Measurements from ENCODE around the gene UNK. TPM values are rescaled to one million over a fixed set of nuclear protein-coding genes. Genes with fewer than 3 reads are reported as not detected.
"Not testable (repeated sequence)": the region's sequence is repeated elsewhere in the genome, so short reads cannot be mapped to it uniquely, and the experiment has no call there.

Gene UNK
- total and polyA plus RNA-seq, 8 donors: 3.5 to 102 (median 19.5) TPM

GRCh38 chr17:75861927-75862317 lies 77.3 kb downstream of the UNK start:
- Histone ChIP-seq H3K4me1 (peaks cover 5 to 47% (median 19%) of the 10 kb centered on the region in 4 donors), H3K9me3 (no peaks in the 10 kb centered on the region), H3K4me3 (no peak overlapping the region), H3K27me3 (no peaks in the 10 kb centered on the region), H3K27ac (peak overlapping the region in 4 of 5 donors; percentile 7 to 64 (median 38)), H3K36me3 (no peaks in the 10 kb centered on the region)
- intact Hi-C loops (cut with DNase I; ENCODE audit: low total_unique reads): no loop called here
- DNase-seq: no peak
- WGBS, 5 donors: 71 to 83% (median 79%) methylated on average over 9 of the region's 9 CpGs
- TF ChIP-seq POLR2AphosphoS5 (IDR thresholded peaks at IDR 0.05) (peak in 2 of 3 donors; percentile 36 to 45), EP300 (IDR thresholded peaks at IDR 0.05) (no peak), POLR2A (IDR thresholded peaks at IDR 0.05) (no peak), CTCF (IDR thresholded peaks at IDR 0.05) (no peak)

DNA sequence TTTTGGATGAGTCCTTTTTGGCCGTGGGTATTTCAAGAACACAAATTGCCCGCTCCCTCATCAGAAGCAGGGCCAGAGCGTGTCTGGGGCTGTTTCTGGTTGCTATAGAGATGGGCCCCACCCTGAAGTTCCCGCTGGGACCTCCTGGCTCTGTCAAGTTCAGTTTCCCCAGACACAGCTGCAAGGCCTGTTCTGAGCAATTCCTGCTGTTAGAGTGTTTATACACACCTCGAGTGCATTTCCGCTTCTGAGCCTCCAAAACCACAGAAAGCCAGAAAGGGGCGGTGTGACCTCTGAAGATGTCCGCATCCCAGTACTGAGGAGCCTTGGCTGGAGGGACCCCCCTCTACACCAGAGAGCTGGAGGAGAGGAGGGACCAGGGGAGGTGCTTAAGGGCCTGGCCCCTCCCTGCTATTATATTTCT lies 79.9 kb downstream of the UNK start:
- Histone ChIP-seq H3K4me1 (peaks cover 6 to 38% (median 30%) of the 10 kb centered on the region in 4 donors), H3K27me3 (no peaks in the 10 kb centered on the region), H3K4me3 (no peak overlapping the region), H3K27ac (peak overlapping the region; percentile 19 to 80 (median 71)), H3K9me3 (no peaks in the 10 kb centered on the region), H3K36me3 (no peaks in the 10 kb centered on the region)
- TF ChIP-seq CTCF (IDR thresholded peaks at IDR 0.05): no peak
- TF ChIP-seq EP300 (IDR thresholded peaks at IDR 0.05): no peak
- TF ChIP-seq POLR2A (IDR thresholded peaks at IDR 0.05): no peak
- TF ChIP-seq POLR2AphosphoS5 (IDR thresholded peaks at IDR 0.05): peak; percentile 43 to 75 (median 73)
- intact Hi-C loops (cut with DNase I; ENCODE audit: low total_unique reads): no loop called here
- WGBS, 5 donors: 23 to 57% (median 47%) methylated on average over 8 of the region's 8 CpGs
- peak; percentile 53 to 93 for DNase-seq

- H3K36me3 ChIP-seq; H3K4me3 ChIP-seq; H3K9me3 ChIP-seq; intact Hi-C loops (cut with DNase I; ENCODE audit: low total_unique reads); H3K27me3 ChIP-seq: not testable (repeated sequence)
- peak overlapping the region in 4 of 5 donors; percentile 47 to 80 (median 74) for H3K27ac ChIP-seq
- DNase-seq: peak in 1 of 2 donors; percentile 4
- peaks cover 11 to 41% (median 34%) of the 10 kb centered on the region in 4 donors for H3K4me1 ChIP-seq
- WGBS, 5 donors: 72 to 84% (median 75%) methylated on average over 4 of the region's 4 CpGs
Observed at GRCh38 chr17:75864887-75865286, 80.3 kb downstream of the UNK start.

DNA sequence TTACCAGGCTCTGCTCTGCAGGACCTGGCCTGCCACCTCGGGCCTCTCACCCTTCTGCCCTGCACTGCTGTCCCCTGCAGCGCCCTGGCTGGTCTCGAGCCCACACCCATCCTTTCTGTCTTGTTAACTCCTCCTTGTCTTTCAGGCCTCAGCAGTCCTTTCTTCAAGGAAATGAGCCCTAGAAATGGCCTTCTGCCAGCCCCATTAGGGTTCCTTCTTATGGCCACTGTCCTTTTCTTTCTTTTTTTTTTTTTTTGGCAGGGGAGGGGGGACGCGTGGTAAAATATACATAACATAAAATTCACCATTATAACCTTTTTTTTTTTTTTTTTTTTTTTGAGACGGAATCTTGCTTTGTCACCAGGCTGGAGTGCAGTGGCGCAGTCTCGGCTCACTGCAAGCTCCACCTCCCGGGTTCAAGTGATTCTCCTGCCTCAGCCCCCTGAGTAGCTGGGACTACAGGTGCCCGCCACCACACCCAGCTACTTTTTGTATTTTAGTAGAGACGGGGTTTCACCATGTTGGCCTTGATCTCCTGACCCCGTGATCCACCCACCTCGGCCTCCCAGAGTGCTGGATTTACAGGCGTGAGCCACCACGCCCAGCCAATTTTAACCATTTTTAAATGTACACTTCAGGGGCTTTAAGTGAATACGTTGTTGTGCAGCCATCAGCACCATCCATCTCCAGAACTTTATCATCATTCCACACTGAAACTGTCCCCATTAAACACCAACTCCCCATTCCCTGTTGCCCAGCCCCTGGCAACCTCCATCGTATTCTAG lies 81.0 kb downstream of the UNK start:
- H3K9me3 ChIP-seq; H3K4me3 ChIP-seq; H3K27me3 ChIP-seq; H3K36me3 ChIP-seq; DNase-seq; intact Hi-C loops (cut with DNase I; ENCODE audit: low total_unique reads): not testable (repeated sequence)
- Histone ChIP-seq H3K4me1 (peaks cover 11 to 48% (median 39%) of the 10 kb centered on the region in 4 donors), H3K27ac (peak overlapping the region in 4 of 5 donors; percentile 47 to 80 (median 74))
- 74 to 77% (median 74%) methylated on average over 16 to 17 of the region's 17 CpGs for WGBS, 5 donors

GRCh38 chr17:75868730-75869281 lies 84.2 kb downstream of the UNK start:
- Histone ChIP-seq H3K4me1 (peaks cover 23 to 62% (median 55%) of the 10 kb centered on the region in 4 donors), H3K27ac (peak overlapping the region in 4 of 5 donors; percentile 75 to 88 (median 83))
- DNase-seq; H3K27me3 ChIP-seq; H3K4me3 ChIP-seq; H3K9me3 ChIP-seq; intact Hi-C loops (cut with DNase I; ENCODE audit: low total_unique reads); H3K36me3 ChIP-seq: not testable (repeated sequence)
- 80 to 87% (median 84%) methylated on average over 12 of the region's 12 CpGs for WGBS, 5 donors
